GM12878 (cell line): Measurements from ENCODE around the gene TRAK2. TPM values are rescaled to one million over a fixed set of nuclear protein-coding genes. Genes with fewer than 3 reads are reported as not detected.

Source experiments
- ATAC-seq: fragments of 200-7000 bp; cut with Tn5 transposase; 3 replicates; pipeline ENCODE4 v1.9.1; 2020; ENCODE audit warnings: mild to moderate bottlenecking, moderate library complexity
- BruUV-seq: library from RNA; stranded (reverse); fragments of 400-500 nt; replicated peaks from 2 replicates; lab custom pipeline; 2021; lab: Mats Ljungman, UMichigan
- CTCF ChIA-PET: fragments of 300-600 bp; sonication (Branson Sonifier 250); formaldehyde crosslinking; extraction: SDS; loops from one replicate; lab custom pipeline; 2021; ENCODE audit warnings: inconsistent platforms; lab: Yijun Ruan, JAX
- POLR2A ChIA-PET: fragments of 350-600 bp; formaldehyde crosslinking; extraction: SDS; loops from one replicate; lab custom pipeline; 2021; ENCODE audit warnings: inconsistent platforms; lab: Charles Lee
- RAD21 ChIA-PET: fragments of 300-600 bp; sonication (Branson Sonifier 250); formaldehyde crosslinking; loops from one replicate; lab custom pipeline; 2023; ENCODE audit warnings: antibody characterized with exemption; ENCODE audit not compliant: unreplicated experiment; lab: Charles Lee
- SMC1A ChIA-PET: fragments of 300-600 bp; sonication (Branson Sonifier 250); formaldehyde crosslinking; loops from one replicate; lab custom pipeline; 2023; ENCODE audit not compliant: unreplicated experiment, uncharacterized antibody; lab: Charles Lee
- DNase-seq: peaks from one replicate; pipeline ENCODE4 v3.0.0-alpha.2; 2011; ENCODE audit warnings: low read depth, low spot score
- FAIRE-seq: peaks from 3 replicates; lab custom pipeline; 2011; peaks lifted over from hg19 to GRCh38; lab: Jason Lieb, UNC
- H2AFZ ChIP-seq: 2 replicates; pipeline ENCODE4 v1.6.0; 2011; ENCODE audit warnings: low read depth, low read length, control low read depth; ENCODE audit not compliant: control insufficient read depth
- H3K27ac ChIP-seq: 2 replicates; pipeline ENCODE4 v1.5.1; 2011; ENCODE audit warnings: control low read depth; ENCODE audit not compliant: control insufficient read depth, insufficient read depth
- H3K27me3 ChIP-seq, 2 experiments: replicated peaks in 1 of 2; 2 replicates each; pipeline versions ENCODE4 v1.6.0 to v1.6.1; 2011; ENCODE audit warnings: low read length in 1 of 2; ENCODE audit not compliant: control insufficient read depth in 2 of 2, insufficient read depth in 2 of 2
- H3K36me3 ChIP-seq, 2 experiments: 2 replicates each; pipeline ENCODE4 v1.5.1; 2011; ENCODE audit warnings: low read length in 1 of 2; ENCODE audit not compliant: control insufficient read depth in 2 of 2, insufficient read depth in 2 of 2
- H3K4me1 ChIP-seq: 2 replicates; pipeline ENCODE4 v1.6.1; 2011; ENCODE audit warnings: mild to moderate bottlenecking, low read length, moderate library complexity, mixed read lengths; ENCODE audit not compliant: control insufficient read depth, insufficient read depth
- H3K4me2 ChIP-seq: 2 replicates; pipeline ENCODE4 v1.6.0; 2011; ENCODE audit warnings: control low read depth; ENCODE audit not compliant: control insufficient read depth, insufficient read depth
- H3K4me3 ChIP-seq: fragments of 200-600 bp; sonication (generic); 2 replicates; pipeline ENCODE4 v1.5.1; 2016
- H3K79me2 ChIP-seq: 2 replicates; pipeline ENCODE4 v1.6.0; 2011; ENCODE audit warnings: low read length; ENCODE audit not compliant: control insufficient read depth, insufficient read depth
- H3K9ac ChIP-seq: 2 replicates; pipeline ENCODE4 v1.8.0; 2011; ENCODE audit warnings: low read length, control low read depth, mixed read lengths; ENCODE audit not compliant: control insufficient read depth, insufficient read depth
- H3K9me3 ChIP-seq: replicated peaks from 3 replicates; pipeline ENCODE4 v1.5.1; 2011; ENCODE audit warnings: mild to moderate bottlenecking, low read length; ENCODE audit not compliant: control insufficient read depth, insufficient read depth
- H4K20me1 ChIP-seq: 2 replicates; pipeline ENCODE4 v1.6.0; 2011; ENCODE audit not compliant: control insufficient read depth, insufficient read depth
- CEBPB ChIP-seq, 2 experiments: fragments of 150-350 bp in 1 of 2; IDR thresholded peaks; 2 replicates each; pipeline ENCODE4 v1.6.1; 2012 to 2014; ENCODE audit warnings: low read depth in 2 of 2, low read length in 2 of 2, borderline replicate concordance in 1 of 2, inconsistent platforms in 1 of 2
- FOXK2 ChIP-seq: fragments of 450-650 bp; IDR thresholded peaks from 2 replicates; pipeline ENCODE4 v1.6.1; 2017; ENCODE audit warnings: mild to moderate bottlenecking, moderate library complexity
- FOXM1 ChIP-seq: IDR thresholded peaks from 2 replicates; pipeline ENCODE4 v1.6.1; 2012; ENCODE audit warnings: low read depth, mild to moderate bottlenecking, inconsistent platforms, low read length, moderate library complexity
- GABPA ChIP-seq: IDR thresholded peaks from 2 replicates; pipeline ENCODE4 v1.6.1; 2014; ENCODE audit warnings: antibody characterized with exemption, low read depth, mild to moderate bottlenecking, inconsistent platforms
- GATAD2B ChIP-seq: fragments of 450-650 bp; conservative IDR thresholded peaks from 2 replicates; pipeline ENCODE4 v1.6.1; 2017; ENCODE audit warnings: low read depth, mild to moderate bottlenecking, moderate library complexity
- SKIL ChIP-seq: fragments of 450-650 bp; IDR thresholded peaks from 2 replicates; pipeline ENCODE4 v1.6.1; 2017; ENCODE audit warnings: mild to moderate bottlenecking, low read depth, inconsistent platforms; ENCODE audit not compliant: poor library complexity, severe bottlenecking
- WGBS: methylation state at CpG from one replicate; pipeline ENCODE4 v1.1.6; 2016; ENCODE audit warnings: low lambda C conversion rate; ENCODE audit not compliant: insufficient replicate concordance, insufficient coverage; ENCODE audit errors: missing lambda C conversion rate; 5-methylcytosine and 5-hydroxymethylcytosine counted together
- in situ Hi-C: fragments of 300-500 bp; cut with MboI; formaldehyde crosslinking; loops from 9 replicates; pipeline ENCODE4 v1.14.3; 2018; ENCODE audit warnings: mixed read lengths
- intact Hi-C: fragments of 100-400 bp; cut with micrococcal nuclease; formaldehyde crosslinking; loops from one replicate; pipeline ENCODE4 v1.14.2; 2022; ENCODE audit not compliant: unreplicated experiment
- polyA plus RNA-seq, 11 experiments: library from polyadenylated mRNA; depleted of rRNA in 4 of 11; unstranded in 6 of 11; stranded (reverse) in 5 of 11; fragments of >200 nt; fragmentation: Nextera tagmentation in 4 of 11; fragmentation: Illumina TruSeq in 1 of 11; extraction: Ambion mirVana in 4 of 11; extraction: Trizol in 1 of 11; gene quantifications; 1 replicate in 1 of 11; 2 replicates in 10 of 11; pipeline versions ENCODE4 v1.2.1 to v1.2.3, GENCODE V29; 2011 to 2016; ENCODE audit warnings: inconsistent platforms in 2 of 11, missing spikeins in 2 of 11, low read depth in 1 of 11
- total RNA-seq, 4 experiments: library from RNA; depleted of rRNA in 3 of 4; stranded (reverse); fragments of >200 nt in 3 of 4; fragmentation: Illumina TruSeq in 1 of 4; extraction: Trizol in 1 of 4; gene quantifications; 2 replicates each; pipeline versions ENCODE4 v1.2.1 to v1.2.3, GENCODE V29; 2013 to 2021
- TF ChIP-seq, protein P1 (sequence below): IDR thresholded peaks from 2 replicates; pipeline ENCODE4 v1.6.1; 2012; ENCODE audit warnings: mild to moderate bottlenecking, low read depth, low read length

Gene TRAK2
- total and polyA plus RNA-seq, 10 of the 15 experiments (the other 5 are each of a cell fraction or from before 2014, with no cell fraction given), result 5.2 to 20.0 (median 11.8) TPM

DNA sequence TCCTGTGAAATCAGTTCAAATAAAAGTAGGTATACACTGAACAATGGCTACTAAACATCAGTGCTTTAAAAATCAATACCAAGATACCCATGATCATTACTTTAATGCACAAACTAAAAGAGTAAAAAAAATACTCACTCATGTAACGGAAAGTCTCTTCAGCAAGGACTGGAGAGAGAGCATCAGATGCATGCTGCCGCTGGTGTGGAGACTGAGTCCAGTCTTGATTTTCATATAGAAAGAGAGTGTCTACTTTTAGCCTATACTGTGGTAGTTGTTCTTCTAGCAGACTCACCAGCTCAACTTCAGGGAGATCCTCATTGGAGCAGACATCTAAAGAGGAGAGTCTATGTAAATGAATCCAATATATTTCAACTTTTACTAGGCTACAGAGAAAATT lies 44.0 kb downstream of the TRAK2 start:
- H3K4me1 ChIP-seq, result no peaks in the 10 kb centered on the region
- RAD21 ChIA-PET, result no interaction called here
- H3K27ac ChIP-seq, result no peak overlapping the region
- FAIRE-seq (no peak), ATAC-seq (no peak)
- SMC1A ChIA-PET, result interaction anchor here (1.3 kb wide), 1 partner anchor 45 kb away, joined by 4 read pairs; no protein-coding TSS in a partner anchor
- 92% methylated on average over 2 of the region's 2 CpGs for WGBS
- TF ChIP-seq, protein P1, sequence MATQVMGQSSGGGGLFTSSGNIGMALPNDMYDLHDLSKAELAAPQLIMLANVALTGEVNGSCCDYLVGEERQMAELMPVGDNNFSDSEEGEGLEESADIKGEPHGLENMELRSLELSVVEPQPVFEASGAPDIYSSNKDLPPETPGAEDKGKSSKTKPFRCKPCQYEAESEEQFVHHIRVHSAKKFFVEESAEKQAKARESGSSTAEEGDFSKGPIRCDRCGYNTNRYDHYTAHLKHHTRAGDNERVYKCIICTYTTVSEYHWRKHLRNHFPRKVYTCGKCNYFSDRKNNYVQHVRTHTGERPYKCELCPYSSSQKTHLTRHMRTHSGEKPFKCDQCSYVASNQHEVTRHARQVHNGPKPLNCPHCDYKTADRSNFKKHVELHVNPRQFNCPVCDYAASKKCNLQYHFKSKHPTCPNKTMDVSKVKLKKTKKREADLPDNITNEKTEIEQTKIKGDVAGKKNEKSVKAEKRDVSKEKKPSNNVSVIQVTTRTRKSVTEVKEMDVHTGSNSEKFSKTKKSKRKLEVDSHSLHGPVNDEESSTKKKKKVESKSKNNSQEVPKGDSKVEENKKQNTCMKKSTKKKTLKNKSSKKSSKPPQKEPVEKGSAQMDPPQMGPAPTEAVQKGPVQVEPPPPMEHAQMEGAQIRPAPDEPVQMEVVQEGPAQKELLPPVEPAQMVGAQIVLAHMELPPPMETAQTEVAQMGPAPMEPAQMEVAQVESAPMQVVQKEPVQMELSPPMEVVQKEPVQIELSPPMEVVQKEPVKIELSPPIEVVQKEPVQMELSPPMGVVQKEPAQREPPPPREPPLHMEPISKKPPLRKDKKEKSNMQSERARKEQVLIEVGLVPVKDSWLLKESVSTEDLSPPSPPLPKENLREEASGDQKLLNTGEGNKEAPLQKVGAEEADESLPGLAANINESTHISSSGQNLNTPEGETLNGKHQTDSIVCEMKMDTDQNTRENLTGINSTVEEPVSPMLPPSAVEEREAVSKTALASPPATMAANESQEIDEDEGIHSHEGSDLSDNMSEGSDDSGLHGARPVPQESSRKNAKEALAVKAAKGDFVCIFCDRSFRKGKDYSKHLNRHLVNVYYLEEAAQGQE, result no peak
- TF ChIP-seq FOXK2, result no peak
- TF ChIP-seq FOXM1, result no peak
- no peak for TF ChIP-seq SKIL
- TF ChIP-seq GATAD2B, result no peak
- TF ChIP-seq CEBPB (IDR thresholded peaks at IDR 0.05; ENCODE audit: borderline replicate concordance in 1 of 2, low read depth in 2 of 2, low read length in 2 of 2), result no peak
- TF ChIP-seq GABPA, result no peak
- TF ChIP-seq, all 136 proteins: peak for 0
- no peak overlapping the region for H3K4me2 ChIP-seq
- BruUV-seq, result no TSS peak
- no peak overlapping the region for H3K9ac ChIP-seq
- intact Hi-C loops (no loop called here), in situ Hi-C loops (no loop called here)
- H2AFZ ChIP-seq, result no peak overlapping the region
- POLR2A ChIA-PET, result no interaction called here
- no peaks in the 10 kb centered on the region for H3K9me3 ChIP-seq
- CTCF ChIA-PET, result no interaction called here
- H4K20me1 ChIP-seq, result no peaks in the 10 kb centered on the region
- H3K36me3 ChIP-seq, result no peaks in the 10 kb centered on the region; a peak in 1 of 4 replicates
- no peaks in the 10 kb centered on the region for H3K79me2 ChIP-seq
- no peak overlapping the region for H3K4me3 ChIP-seq
- DNase-seq, result no peak
- no peaks in the 10 kb centered on the region for H3K27me3 ChIP-seq
